H1 (cell line): ENCODE measurements around the gene S1PR2.

Experiments used
- CTCF ChIP-seq, 3 experiments: IDR thresholded peaks; 1 replicate in 2 of 3; 2 replicates in 1 of 3; pipeline versions ENCODE4 v1.5.1 to v1.6.1; 2011; ENCODE audit warnings: low read length in 3 of 3, mild to moderate bottlenecking in 3 of 3, inconsistent platforms in 2 of 3, low read depth in 1 of 3, moderate library complexity in 1 of 3; ENCODE audit not compliant: insufficient read depth in 1 of 3; ENCODE audit errors: control extremely low read depth in 1 of 3
- POLR2A ChIP-seq, 2 experiments: IDR thresholded peaks; 1 replicate in 1 of 2; 2 replicates in 1 of 2; pipeline ENCODE4 v1.6.1; 2011; ENCODE audit warnings: low read depth in 2 of 2, low read length in 2 of 2, mild to moderate bottlenecking in 2 of 2; ENCODE audit errors: control extremely low read depth in 1 of 2

GRCh38 chr19:10184636-10185035, 46.5 kb downstream of the S1PR2 start:
- TF ChIP-seq POLR2A (IDR thresholded peaks at IDR 0.05; ENCODE audit: control extremely low read depth in 1 of 2, low read depth in 2 of 2, low read length in 2 of 2), result no peak
- TF ChIP-seq CTCF (IDR thresholded peaks at IDR 0.05; ENCODE audit: control extremely low read depth in 1 of 3, insufficient read depth in 1 of 3, low read depth in 1 of 3, low read length in 3 of 3), result no peak
